CD4-positive, alpha-beta T cell treated with Interleukin-21 for 1 hour (primary cell): ENCODE measurements around the gene TMEM131.
"Not testable (repeated sequence)": the region's sequence is repeated elsewhere in the genome, so short reads cannot be mapped to it uniquely, and the experiment has no call there.

Source experiments
- DNase-seq: peaks from one replicate; pipeline ENCODE4 v3.0.0-alpha.2; 2020

Gene TMEM131

GRCh38 chr2:97985998-97986397, 9.8 kb downstream of the TMEM131 start:
- DNase-seq = no peak

- no peak for DNase-seq
Observed at GRCh38 chr2:97983698-97984097, 12.1 kb downstream of the TMEM131 start.

- DNase-seq = no peak
Observed at GRCh38 chr2:97983134-97983533, 12.6 kb downstream of the TMEM131 start.

- DNase-seq = no peak
Observed at GRCh38 chr2:97982621-97983020, 13.1 kb downstream of the TMEM131 start.

GRCh38 chr2:97981961-97982360, 13.8 kb downstream of the TMEM131 start:
- no peak for DNase-seq

- DNase-seq = no peak
Observed at GRCh38 chr2:97979904-97980303, 15.8 kb downstream of the TMEM131 start.

GRCh38 chr2:97974471-97974870, 21.3 kb downstream of the TMEM131 start:
- DNase-seq = no peak

- DNase-seq = no peak
Observed at GRCh38 chr2:97970293-97971060, 25.3 kb downstream of the TMEM131 start.

- DNase-seq = no peak
Observed at GRCh38 chr2:97969081-97970067, 26.4 kb downstream of the TMEM131 start.

- DNase-seq = no peak
Observed at GRCh38 chr2:97967931-97968627, 27.7 kb downstream of the TMEM131 start.

GRCh38 chr2:97967216-97967592, 28.5 kb downstream of the TMEM131 start:
- DNase-seq = no peak

GRCh38 chr2:97966545-97967215, 29.1 kb downstream of the TMEM131 start:
- no peak for DNase-seq

GRCh38 chr2:97965116-97965515, 30.6 kb downstream of the TMEM131 start:
- no peak for DNase-seq

- DNase-seq = no peak
Observed at GRCh38 chr2:97963880-97964279, 31.9 kb downstream of the TMEM131 start.

- no peak for DNase-seq
Observed at GRCh38 chr2:97963079-97963406, 32.7 kb downstream of the TMEM131 start.

- no peak for DNase-seq
Observed at GRCh38 chr2:97961534-97961933, 34.2 kb downstream of the TMEM131 start.

- DNase-seq = no peak
Observed at GRCh38 chr2:97958184-97958583, 37.6 kb downstream of the TMEM131 start.

- no peak for DNase-seq
Observed at GRCh38 chr2:97957432-97958183, 38.1 kb downstream of the TMEM131 start.

GRCh38 chr2:97956753-97957152, 39.0 kb downstream of the TMEM131 start:
- DNase-seq = not testable (repeated sequence)

GRCh38 chr2:97953853-97954252, 41.9 kb downstream of the TMEM131 start:
- DNase-seq = no peak

GRCh38 chr2:97952357-97952756, 43.4 kb downstream of the TMEM131 start:
- no peak for DNase-seq

- no peak for DNase-seq
Observed at GRCh38 chr2:97951155-97951680, 44.5 kb downstream of the TMEM131 start.
